Measurements from ENCODE around the gene PRR11.

DNA sequence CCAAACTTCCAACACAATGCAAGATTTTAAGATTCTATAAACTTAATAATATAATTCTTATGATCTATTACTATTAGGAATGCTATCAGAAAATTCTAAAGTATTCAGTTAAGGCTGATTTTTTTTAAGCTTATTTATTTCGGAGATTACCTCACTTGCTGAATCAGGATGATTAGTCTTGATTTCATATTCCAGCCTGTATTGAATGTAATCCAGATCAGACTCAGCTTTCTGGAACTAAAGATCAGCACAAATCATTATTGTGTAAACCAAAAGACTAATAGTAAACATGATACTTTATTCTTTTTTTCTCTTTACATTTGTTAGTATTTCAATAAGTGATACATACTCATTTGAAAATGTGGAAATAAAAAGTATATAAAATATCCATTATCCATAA is 24.4 kb upstream of the PRR11 start:
- TF ChIP-seq, protein P1, sequence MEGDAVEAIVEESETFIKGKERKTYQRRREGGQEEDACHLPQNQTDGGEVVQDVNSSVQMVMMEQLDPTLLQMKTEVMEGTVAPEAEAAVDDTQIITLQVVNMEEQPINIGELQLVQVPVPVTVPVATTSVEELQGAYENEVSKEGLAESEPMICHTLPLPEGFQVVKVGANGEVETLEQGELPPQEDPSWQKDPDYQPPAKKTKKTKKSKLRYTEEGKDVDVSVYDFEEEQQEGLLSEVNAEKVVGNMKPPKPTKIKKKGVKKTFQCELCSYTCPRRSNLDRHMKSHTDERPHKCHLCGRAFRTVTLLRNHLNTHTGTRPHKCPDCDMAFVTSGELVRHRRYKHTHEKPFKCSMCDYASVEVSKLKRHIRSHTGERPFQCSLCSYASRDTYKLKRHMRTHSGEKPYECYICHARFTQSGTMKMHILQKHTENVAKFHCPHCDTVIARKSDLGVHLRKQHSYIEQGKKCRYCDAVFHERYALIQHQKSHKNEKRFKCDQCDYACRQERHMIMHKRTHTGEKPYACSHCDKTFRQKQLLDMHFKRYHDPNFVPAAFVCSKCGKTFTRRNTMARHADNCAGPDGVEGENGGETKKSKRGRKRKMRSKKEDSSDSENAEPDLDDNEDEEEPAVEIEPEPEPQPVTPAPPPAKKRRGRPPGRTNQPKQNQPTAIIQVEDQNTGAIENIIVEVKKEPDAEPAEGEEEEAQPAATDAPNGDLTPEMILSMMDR (IDR thresholded peaks at IDR 0.05), result no peak
- no peak for TF ChIP-seq POLR2A (IDR thresholded peaks at IDR 0.05)

Data from body of pancreas (tissue), 4 donors.